HT-29 (cell line): Measurements from ENCODE around the gene CPXM2. TPM values are rescaled to one million over a fixed set of nuclear protein-coding genes. Genes with fewer than 3 reads are reported as not detected.

Experiments
- DNase-seq: peaks from one replicate; pipeline ENCODE4 v3.0.0-alpha.2; 2015; ENCODE audit warnings: low spot score
- total RNA-seq: library from RNA; depleted of rRNA; stranded (reverse); fragments of >200 nt; shearing (Covaris generic); gene quantifications from 2 replicates; pipeline ENCODE4 v1.2.3, GENCODE V29; 2014

The CPXM2 gene
- total RNA-seq, 1 experiment from 2014 or later, result not detected

GRCh38 chr10:123848564-123849457 is 42.8 kb downstream of the CPXM2 start:
- no peak for DNase-seq

GRCh38 chr10:123847686-123848432 is 43.7 kb downstream of the CPXM2 start:
- no peak for DNase-seq

- DNase-seq, result no peak
Measured at GRCh38 chr10:123843835-123844234, 47.8 kb downstream of the CPXM2 start.

GRCh38 chr10:123842692-123843385 is 48.8 kb downstream of the CPXM2 start:
- no peak for DNase-seq

- no peak for DNase-seq
Measured at GRCh38 chr10:123841560-123841959, 50.0 kb downstream of the CPXM2 start.

DNA sequence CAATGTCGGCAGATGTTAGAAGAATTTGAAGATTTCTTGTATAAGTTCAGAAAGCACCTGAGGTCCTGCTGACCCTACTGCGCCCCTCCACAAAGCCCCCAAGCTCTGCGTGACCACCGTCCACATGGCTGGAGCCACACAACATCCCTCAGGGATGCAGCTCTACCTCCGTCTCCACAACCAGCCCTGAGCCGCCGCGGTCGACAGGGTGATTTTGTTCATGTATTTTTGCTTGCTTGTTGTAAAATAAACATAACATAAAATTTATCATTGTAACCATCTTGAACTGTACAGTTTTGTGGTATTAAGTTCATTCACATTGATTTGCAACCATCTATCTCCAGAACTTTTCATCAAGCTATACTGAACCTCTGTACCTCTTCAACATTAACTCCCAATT is 50.5 kb downstream of the CPXM2 start:
- no peak for DNase-seq

DNA sequence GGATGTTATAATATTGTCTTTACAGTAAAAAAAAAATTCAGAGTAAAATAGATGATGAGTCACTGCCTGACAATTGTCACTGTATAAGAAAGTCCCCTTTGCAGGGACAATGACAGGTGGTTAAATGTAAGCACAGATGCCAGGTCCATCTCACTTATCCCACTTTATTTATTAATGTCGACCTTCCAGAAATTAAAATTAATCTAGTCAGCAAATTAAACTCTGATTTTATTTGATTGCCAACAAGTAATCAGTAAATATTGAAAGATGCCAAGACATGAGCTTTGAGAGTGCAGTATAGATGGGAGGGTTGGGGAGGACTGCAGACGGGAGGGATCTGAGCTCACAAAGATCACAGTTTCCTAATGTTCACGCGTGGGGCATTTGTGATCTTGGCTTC is 50.9 kb downstream of the CPXM2 start:
- no peak for DNase-seq

DNA sequence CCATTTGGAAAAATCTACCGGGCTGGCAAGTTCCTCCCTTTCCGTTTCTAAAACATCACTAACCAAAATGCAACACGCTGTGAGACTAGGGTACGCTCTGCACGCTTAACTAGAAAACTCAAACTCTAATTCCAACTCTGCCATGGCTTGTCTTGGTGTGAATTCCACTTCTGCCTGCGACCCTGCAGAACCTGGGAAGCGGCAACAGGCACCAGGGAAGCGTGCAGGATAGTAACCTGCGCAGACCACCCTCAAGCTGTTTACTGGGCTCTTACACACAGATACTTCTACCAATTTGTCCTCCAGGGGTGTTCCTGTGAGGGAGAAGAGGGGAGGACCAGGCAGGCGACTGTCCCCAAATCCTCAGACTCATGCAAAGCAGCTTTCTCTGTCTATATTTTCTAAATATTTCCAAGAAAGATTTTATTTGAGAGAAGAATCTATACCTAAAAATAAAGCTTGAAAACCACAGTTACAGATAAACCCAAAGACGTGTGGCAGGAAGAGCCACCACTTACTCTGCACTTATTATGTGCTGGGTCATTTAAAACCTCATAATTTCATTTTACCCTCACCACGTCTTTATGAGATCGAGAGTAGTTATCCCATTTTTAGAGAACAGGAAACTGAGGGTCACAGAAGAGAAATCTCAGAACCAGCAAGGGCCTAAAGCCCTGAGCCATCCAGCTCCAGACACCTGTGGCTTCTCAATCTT is 52.9 kb downstream of the CPXM2 start:
- no peak for DNase-seq

GRCh38 chr10:123837756-123838155 is 53.9 kb downstream of the CPXM2 start:
- no peak for DNase-seq

GRCh38 chr10:123836418-123837145 is 55.0 kb downstream of the CPXM2 start:
- DNase-seq, result no peak

GRCh38 chr10:123835575-123835974 is 56.0 kb downstream of the CPXM2 start:
- DNase-seq, result no peak

GRCh38 chr10:123833170-123833850 is 58.3 kb downstream of the CPXM2 start:
- no peak for DNase-seq

GRCh38 chr10:123831259-123831658 is 60.3 kb downstream of the CPXM2 start:
- DNase-seq, result no peak

GRCh38 chr10:123821136-123821535 is 70.5 kb downstream of the CPXM2 start:
- no peak for DNase-seq

- no peak for DNase-seq
Measured at GRCh38 chr10:123809632-123810031, 82.0 kb downstream of the CPXM2 start.

- DNase-seq, result no peak
Measured at GRCh38 chr10:123808906-123809305, 82.7 kb downstream of the CPXM2 start.

- DNase-seq, result no peak
Measured at GRCh38 chr10:123808286-123808685, 83.3 kb downstream of the CPXM2 start.

DNA sequence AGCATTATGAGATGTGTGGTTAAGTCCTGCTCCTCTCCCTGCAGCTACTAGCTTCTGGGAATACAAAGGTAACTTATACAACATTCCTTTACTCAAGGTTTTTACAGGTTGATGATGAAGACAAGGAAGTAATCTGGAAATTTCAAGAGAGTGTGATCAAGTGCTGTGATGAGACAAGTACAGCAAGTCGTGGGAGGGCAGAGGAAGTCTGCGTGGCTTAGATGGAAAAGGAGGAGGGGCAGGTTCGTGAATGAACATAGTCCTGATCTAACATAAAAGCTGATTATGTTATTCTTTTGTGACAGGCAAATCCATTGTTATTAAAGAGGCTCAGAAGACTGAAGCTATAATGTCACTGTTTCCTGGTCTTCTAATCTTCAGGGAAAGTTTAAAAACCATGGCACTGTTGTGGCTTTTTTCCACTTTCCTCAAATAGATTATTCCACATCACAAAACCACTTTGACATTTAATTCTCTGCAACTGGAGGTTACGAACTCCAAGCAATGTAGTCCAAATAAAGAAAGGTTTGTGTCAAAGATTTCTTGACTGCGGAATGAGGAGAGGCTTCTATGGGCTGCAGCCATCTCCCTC is 84.1 kb downstream of the CPXM2 start:
- DNase-seq, result no peak

- no peak for DNase-seq
Measured at GRCh38 chr10:123804716-123805115, 86.9 kb downstream of the CPXM2 start.

DNA sequence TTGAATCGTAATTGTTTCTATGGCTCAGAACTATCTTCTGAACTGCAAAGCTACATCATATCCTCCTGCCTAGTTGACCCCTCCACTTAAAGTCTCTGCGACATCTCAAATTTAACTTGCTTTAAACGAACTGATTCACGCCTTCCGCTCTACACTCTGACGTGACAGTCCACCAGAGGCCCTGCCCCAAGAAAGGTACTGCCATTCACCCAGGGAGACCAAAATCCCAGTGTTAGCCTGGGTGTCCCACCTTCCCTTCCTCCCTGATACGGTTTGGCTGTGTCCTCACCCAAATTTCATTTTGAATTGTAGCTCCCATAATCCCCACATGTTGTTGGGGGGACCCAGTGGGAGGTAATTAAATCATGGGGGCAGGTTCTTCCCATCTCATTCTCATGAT is 90.8 kb downstream of the CPXM2 start:
- no peak for DNase-seq
